Adrenal gland (tissue), 5 donors: Measurements from ENCODE around the gene GTPBP4.

Experiments
- POLR2A ChIP-seq, 2 donors: fragments of 450-650 bp; IDR thresholded peaks; one replicate each; pipeline ENCODE4 v1.6.1; 2017; ENCODE audit warnings: antibody characterized with exemption in 2 of 2, mild to moderate bottlenecking in 2 of 2, moderate library complexity in 1 of 2
- TF ChIP-seq, protein P1 (sequence below), 6 experiments: fragments of 450-650 bp in 4 of 6; fragments of 200-600 bp in 2 of 6; sonication (generic) in 1 of 6; IDR thresholded peaks; 1 replicate in 5 of 6; 2 replicates in 1 of 6; pipeline versions ENCODE4 v1.5.1 to v1.8.0; 2016 to 2021; ENCODE audit warnings: antibody characterized with exemption in 6 of 6, mild to moderate bottlenecking in 2 of 6, moderate library complexity in 1 of 6
- donor health status: DM: no; HTN: no; CAD: no.

- TF ChIP-seq, protein P1, sequence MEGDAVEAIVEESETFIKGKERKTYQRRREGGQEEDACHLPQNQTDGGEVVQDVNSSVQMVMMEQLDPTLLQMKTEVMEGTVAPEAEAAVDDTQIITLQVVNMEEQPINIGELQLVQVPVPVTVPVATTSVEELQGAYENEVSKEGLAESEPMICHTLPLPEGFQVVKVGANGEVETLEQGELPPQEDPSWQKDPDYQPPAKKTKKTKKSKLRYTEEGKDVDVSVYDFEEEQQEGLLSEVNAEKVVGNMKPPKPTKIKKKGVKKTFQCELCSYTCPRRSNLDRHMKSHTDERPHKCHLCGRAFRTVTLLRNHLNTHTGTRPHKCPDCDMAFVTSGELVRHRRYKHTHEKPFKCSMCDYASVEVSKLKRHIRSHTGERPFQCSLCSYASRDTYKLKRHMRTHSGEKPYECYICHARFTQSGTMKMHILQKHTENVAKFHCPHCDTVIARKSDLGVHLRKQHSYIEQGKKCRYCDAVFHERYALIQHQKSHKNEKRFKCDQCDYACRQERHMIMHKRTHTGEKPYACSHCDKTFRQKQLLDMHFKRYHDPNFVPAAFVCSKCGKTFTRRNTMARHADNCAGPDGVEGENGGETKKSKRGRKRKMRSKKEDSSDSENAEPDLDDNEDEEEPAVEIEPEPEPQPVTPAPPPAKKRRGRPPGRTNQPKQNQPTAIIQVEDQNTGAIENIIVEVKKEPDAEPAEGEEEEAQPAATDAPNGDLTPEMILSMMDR (IDR thresholded peaks at IDR 0.05) = no peak
- TF ChIP-seq POLR2A (IDR thresholded peaks at IDR 0.05) = no peak
Measured at GRCh38 chr10:947881-948280, 40.4 kb upstream of the GTPBP4 start.
